ENCODE results near the gene CCSER1.
"Not testable (repeated sequence)": the region's sequence is repeated elsewhere in the genome, so short reads cannot be mapped to it uniquely, and the experiment has no call there.

The CCSER1 gene

DNA sequence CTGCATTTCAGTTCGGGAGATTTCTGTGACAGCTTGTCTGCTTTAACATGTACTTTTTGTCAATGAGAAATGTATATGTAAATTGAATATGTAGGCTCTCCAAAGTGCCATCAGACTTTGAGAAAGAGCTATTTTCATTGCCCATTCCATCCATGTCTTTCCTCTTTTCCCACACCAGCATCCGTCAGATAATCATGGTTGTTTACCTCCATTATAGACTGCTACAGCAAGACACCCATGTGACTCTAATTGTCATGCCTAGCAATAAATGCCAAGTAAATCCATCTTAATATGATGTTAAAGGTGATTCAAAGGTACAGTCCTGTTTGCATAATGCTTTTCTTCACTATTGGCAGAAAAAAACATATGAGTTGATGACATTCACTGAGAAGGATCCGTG is 1157.3 kb downstream of the CCSER1 start:
- DNase-seq (ENCODE audit: low spot score) = no peak

DNA sequence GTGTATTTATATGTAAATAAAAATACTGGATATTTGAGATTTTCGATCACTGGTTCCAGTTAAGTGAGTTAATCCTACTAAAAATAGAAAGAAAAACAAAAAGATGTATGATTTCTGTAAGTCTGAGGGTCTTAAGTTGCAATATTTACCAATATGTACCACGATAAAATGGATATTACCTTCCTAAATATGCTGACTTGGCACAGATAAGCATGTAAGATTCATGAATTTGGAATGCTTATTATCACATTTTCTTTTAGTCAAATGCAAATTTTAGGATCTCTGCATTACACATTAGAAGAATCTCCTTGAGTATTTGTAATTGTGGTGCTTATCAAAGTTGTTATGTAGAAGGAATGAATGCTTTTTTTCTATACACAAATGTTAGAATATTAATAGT is 1158.3 kb downstream of the CCSER1 start:
- DNase-seq (ENCODE audit: low spot score) = no peak

DNA sequence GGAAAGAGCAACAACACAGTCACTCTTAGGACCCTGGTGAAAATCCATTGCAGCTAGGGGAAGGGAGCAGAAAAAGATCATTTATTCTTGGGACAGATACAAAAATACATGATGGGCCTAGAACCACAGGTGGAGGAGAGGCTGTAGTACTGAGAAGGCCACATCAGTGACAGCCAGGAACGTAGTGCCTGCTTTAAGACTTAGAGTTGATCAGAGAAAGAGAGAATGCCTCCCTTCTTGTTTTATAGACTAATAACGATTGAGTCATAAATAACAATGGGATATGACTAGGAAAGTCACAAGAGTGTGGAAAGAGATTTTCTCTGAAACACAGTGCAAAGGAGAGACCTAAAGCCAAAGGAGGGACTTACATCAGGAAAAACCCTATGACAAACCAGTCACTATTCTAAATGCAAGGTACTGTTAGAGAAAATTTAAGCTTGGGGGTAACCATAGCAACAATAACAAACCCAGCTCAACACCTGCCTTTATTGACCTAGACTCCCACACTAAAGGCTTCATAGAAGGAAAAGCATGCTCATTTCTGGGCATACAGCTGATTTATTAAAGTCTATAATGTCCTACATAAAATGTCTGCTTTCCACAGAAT is 1161.6 kb downstream of the CCSER1 start:
- DNase-seq (ENCODE audit: low spot score) = no peak

DNA sequence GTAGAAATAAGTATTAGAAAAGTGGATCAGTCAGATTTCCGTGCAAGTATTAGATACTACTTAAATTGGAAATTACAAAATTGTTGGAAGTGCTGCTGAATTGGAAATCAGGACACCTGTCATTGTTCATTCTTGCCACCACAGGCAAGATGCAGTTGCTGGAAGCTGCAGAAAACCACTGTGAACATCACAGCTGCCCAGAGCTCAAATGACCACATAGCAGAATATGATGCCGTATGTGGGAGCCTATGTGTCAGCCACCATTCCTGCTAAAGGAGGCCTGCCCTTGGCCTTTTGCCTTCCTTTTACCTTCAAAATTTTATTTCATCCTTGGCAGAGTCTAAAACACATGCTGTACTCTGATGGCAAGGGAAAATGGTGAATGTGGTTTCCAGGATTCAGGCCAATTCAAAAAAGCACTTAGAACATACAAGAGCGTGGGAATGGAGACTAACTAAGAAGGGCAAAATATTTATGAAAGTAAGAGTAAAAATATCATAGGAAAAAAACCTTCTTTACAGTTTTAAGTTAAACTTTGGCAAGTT is 1171.0 kb downstream of the CCSER1 start:
- DNase-seq (ENCODE audit: low spot score) = no peak

DNA sequence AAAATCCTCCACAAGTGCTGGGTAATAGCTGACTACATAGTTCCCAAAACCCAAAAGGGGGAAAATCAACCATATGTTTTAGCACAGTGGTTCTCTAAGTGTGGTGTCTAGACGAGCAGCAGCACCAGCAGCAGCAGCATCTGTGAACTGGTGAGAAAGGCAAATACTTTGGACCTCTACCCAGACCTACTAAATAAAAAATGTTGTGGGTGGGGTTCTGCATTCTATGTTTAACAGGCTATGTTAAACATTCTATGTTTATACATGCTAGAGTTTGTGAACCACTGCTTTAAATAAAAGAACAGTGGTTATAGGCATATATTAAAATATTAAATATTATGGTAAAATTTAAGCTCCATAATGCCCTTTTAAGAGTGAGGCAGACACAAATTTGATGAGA is 1171.6 kb downstream of the CCSER1 start:
- DNase-seq (ENCODE audit: low spot score) = no peak

DNA sequence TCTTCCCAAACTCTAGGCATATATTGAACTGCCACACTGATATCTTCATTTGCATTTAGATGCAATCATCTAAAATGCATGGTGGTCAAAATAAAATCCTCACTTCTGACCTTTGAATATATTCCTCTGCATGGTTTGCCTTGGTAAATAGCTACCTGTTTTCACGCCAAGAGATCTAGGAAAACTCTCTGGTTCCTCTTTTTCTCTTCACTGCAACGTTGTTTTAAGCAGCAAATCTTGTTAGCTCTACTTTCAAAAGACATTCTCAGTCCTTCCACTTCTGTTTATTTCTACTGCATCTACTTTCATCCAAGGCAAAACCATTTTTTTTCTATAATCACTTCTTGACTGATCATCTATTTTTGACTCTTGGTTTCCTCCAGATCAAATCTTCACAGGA is 1174.9 kb downstream of the CCSER1 start:
- DNase-seq (ENCODE audit: low spot score) = no peak

DNA sequence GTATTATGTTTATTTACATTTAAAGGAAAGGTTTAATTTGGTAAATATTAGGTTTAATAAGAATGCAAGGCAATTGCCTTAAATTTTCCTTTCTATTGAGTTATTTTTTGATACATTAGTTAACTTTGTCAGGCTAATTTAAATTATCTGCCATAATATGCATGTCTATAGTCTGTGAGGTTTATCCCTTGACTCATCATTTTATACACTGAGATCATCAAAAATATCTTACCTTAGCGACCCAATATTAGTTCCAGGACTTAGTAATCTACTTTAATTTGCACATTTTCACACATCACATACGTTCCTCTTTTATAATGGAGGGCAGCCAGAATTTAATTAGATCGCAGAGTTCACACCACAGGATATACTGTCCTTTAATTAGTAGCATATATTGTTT is 1177.1 kb downstream of the CCSER1 start:
- no peak for DNase-seq (ENCODE audit: low spot score)

DNA sequence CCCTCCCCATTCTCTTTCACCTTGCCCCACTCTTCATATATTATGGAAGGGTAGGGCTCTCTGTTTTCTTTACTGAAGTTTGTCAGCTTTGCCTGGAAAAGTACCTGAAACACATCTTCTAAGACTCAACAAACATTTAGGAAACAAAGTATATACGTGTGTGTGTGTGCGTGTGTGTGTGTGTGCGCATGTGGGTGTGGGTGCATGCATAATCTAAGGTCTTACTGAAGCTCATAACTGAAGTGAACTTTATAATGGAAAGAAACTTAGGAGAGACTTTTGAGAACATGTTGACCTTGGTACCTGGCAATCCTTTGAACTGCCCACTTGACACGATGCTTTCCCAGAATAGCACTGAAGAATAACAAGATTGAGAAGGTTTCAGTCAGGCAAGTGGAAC is 1190.2 kb downstream of the CCSER1 start:
- DNase-seq (ENCODE audit: low spot score) = no peak

DNA sequence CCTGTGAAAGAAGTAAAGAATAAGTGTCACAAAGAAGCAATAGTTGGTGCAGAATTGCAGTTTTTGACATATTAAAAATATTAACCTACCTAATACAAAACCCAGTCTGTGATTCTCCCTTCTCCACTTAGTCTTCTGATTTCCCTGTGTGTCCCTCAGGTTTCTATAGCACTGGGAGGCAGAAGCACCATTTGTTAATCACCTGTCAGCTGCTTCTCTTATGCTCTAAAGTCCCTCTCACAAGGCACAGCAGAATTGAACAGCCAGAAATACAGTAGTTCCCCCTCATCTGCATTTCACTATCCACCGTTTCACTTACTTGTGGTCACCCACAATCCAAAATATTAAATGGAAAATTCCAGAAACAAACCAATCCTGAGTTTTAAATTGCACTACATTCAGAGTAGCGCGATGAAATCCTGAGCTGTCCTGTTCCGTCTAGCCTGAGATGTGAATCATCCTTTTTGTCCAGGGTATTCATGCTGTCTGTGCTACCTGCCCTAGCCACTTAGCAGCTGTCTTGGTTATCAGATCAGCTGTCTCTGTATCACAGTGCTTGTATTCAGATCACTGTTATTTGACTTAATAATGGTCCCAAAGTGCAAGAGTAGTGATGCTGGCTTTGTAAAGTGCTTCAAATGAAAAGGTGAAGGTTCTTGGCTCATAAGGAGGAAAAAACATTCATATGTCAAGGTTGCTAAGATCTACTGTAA is 1192.5 kb downstream of the CCSER1 start:
- DNase-seq (ENCODE audit: low spot score) = no peak

DNA sequence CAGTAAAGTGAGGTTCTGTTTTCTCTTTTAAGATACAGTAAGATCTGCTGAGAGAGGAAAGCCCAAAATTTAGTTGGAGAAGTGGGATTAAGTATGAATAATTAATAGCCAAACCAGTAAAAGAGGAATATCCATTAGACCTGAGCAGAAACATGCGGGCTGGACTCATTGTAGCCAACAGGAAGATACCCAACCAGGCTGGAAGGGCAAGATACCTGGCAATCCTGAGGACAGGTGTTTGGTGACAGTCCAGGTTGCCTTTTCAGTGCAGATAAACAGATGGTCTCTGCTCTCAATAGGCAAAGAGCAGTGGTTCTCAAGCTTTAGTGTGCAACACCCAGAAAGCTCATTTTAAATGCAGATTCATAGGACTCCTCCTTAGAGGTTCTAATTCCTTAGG is 1195.8 kb downstream of the CCSER1 start:
- DNase-seq (ENCODE audit: low spot score) = no peak

DNA sequence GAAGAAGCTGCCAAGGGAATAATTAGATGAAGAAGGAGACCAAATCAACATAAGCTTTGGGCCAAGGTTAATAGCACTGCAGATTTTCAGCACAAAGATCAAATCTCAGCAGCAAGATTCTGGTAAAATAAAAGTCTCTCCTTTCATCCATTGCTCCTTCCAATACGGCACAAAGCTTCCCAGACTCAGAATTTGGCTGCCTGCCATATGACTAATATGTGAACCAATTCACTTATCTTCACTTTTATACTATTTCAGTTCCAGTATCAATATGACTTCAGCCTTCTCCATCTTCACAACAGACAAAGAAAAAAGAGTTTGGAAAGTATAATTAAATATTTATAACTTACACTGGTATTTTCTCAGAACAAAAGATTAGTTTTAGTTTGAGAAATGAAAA is 1198.3 kb downstream of the CCSER1 start:
- no peak for DNase-seq (ENCODE audit: low spot score)

DNA sequence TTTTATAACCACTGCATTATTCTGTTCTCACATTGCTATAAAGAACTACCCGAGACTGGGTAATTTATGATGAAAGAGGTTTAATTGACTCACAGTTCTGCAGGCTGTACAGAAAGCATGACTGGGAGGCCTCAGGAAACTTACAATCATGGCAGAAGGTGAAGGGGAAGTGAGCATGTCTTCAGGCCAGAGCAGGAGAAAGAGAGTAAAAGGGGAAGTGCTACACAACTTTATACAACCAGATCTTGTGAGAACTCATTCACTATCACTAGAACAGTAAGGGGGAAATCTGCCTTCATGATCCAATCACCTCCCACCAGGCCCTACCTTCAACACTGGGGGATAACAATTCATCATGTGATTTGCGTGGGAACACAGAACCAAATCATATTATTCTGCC is 1199.0 kb downstream of the CCSER1 start:
- DNase-seq (ENCODE audit: low spot score) = not testable (repeated sequence)

DNA sequence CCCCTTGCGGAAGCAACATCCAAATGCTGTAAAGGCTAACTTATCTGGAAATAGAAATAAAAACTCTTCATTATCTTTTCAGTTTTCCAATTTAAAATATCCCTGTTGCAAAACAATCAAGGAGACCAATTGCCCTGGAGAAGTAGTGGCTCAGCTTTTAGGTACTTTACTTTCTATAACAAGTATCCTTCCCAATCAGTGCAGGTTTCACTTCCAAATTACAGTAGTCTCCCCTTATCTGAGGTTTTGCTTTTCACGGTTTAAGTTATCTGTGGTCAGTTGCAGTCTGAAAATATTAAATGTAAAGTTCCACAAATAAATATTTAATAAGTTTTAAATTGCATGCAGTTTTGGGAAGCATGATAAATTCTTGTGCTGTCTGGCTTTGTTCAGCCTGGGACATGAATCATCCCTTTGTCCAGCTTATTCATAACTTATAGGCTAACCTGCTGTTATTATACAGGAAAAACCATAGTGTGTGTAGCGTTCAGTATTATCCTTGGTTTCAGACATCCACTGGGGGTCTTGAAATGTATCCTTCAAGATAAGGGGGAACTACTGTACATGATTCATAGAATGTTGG is 1203.5 kb downstream of the CCSER1 start:
- no peak for DNase-seq (ENCODE audit: low spot score)

DNA sequence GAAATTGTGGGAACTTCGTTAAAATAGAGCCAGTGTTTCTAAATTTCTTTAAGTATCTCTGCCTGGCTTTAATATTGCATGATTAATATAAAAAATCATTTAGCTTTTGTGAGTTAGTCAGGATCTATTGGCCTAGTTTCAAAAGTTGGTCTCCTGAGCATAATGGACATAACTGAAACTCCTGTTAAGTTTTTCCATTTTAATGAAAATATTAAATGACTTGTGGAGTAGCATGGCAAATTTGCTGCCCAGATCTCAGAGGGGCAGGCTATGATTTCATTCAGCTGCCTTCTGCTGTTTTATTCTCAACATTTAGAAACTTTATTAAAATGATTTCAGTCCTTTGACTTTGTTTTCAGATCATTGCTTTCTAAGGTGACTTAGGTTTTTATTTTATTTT is 1213.6 kb downstream of the CCSER1 start:
- DNase-seq (ENCODE audit: low spot score) = no peak

DNA sequence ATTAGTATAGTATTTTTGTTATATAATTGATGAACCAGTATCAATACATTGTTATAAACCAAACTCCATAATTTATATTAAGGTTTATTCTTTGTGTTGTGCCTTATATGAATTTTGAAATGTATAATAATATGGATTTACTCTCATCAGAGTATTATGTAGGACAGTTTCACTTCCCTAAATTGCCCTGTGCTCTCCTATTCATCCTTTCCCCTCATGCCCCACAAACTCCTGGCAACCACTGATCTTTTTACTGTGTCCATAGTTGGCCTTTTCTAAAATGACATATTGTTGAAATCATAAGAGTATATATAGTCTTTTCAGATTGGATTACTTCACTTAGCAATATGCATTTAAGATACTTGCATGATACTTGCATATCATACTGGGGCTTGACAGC is 1218.4 kb downstream of the CCSER1 start:
- no peak for DNase-seq (ENCODE audit: low spot score)

DNA sequence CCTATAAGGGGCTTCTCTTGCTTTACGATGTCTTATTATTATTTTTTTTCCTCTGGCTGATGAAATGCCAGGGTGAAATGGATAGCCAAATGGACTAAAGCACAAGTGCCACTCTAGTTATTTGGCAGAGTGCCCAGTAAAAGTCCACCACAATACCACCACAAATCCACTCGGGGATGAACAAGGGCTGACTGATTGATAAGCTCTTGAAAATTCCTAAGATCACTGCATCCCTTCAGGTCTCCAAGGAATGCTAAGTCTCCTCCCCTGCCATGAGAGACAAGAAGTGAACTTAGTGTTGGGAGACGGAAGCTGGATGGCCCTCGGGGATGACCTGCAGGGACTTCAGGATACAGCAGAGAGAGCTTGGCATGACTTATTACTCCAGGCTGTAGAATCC is 1229.3 kb downstream of the CCSER1 start:
- DNase-seq (ENCODE audit: low spot score) = not testable (repeated sequence)

DNA sequence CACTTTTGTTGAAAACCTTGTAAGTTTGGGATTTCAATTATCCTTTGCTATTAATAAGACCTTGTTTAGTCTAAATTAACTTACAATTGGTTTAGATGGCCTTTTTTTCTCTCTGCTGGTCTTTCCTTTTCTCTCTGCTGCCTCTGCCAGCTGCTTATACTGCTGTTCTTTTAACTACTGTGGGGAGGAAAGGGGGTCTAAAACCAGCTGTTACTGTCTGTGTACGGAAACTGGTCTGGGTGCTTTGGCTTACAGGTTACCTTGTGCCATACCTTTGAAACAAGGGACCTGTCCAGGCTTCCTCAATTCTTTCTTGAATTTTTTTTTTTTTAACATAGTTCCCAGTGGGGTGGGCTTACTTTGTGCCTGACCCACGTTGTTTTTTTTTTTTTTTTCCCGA is 1230.8 kb downstream of the CCSER1 start:
- DNase-seq (ENCODE audit: low spot score) = not testable (repeated sequence)

DNA sequence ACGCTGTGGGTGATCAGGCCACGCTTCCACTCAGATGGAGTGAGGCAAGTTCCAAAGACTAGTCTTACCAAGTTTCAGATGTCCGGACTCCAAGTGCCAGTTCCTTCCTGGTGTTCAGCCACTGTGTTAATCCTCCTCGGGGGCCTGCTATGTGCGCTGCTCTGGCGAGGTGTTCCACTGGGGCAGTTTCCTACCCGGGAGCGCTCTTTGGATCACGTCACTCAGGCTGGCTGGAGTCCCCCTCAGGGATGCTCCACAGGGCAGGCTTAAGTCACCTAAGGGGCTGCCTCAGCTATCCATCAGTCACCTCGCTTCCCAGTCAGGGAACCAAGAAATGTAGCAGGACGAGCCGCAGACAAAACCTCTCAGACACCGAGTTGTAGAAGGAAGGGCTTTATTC is 1231.4 kb downstream of the CCSER1 start:
- not testable (repeated sequence) for DNase-seq (ENCODE audit: low spot score)

DNA sequence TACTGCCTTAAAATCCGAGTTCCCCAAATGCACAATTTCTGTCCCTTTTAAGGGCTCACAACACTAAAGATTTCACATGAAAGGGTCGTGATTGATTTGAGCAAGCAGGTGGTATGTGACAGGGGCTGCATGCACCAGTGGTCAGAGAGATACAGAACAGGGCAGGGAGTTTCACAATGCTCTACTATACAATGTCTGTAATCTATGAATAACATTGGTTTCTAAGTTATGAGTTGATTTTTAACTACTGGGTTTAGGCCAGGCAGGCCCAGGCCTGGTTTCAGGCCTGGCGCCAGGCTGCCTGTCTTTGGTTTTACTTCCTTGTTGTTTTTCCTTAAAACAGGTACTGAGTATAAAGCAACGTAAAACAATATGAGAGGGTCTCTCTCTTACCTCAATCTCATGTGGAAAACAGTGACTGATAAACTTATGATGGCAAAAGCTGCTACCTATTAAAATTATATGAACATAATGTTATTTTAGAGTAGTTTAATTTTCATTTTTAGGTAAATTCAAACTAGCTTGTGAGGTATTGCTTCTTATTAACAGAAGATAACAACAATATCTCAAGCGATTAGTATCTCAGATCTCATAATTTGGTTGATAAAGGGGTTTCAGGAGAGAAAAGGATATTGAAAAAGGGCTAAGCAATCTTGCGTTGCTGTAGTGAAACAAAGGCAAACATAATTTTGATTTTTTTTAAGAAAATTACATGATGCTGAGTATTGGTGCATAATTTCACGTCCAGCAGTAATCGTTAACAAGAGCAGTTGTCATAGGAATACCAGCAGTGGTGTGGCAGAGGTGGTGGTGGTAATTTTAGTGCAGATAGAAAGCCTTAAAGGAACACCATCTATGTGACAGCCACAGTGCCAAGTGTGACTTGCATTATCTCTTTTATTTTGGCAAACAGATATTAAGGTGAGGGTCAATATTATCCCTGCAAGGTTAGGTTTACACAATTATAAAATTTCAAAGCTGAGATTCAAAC is 1232.1 kb downstream of the CCSER1 start:
- DNase-seq (ENCODE audit: low spot score) = no peak

DNA sequence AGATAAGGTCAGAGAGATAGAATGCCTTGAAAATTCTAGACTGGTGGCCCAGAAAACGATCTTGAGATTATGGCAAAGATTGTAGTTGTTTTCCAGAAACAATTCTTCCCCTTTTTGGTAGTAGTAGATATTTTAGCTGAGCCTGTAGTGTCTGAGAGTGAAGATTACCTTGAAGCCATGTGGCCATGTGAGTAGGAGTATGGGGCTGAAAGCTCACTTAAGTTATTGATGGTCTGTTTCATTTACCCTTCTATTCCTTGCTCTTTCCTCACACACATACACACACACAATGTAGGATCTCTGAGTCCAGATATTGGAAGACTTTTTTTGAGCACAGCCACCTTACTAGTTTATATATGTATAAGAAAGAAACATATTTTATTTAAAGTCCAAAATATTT is 1234.9 kb downstream of the CCSER1 start:
- no peak for DNase-seq (ENCODE audit: low spot score)

DNA sequence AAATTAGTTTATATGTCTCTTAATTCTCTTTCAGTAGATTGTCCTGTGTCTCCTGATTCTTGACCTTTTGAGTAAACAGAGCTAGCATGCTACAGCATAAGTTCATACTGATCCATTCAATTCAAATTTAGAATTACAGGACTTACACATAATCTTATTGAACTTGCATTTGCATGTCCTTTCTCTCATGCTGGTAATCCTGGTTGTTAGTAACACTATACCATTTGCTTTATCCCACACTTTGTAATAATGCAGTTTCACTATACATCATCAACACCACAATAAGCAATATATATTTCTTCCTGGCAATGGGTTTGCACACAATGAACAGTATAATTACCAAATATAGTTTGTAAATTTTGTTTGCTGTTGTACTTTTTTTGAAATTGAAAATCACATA is 1239.4 kb downstream of the CCSER1 start:
- DNase-seq (ENCODE audit: low spot score) = no peak

DNA sequence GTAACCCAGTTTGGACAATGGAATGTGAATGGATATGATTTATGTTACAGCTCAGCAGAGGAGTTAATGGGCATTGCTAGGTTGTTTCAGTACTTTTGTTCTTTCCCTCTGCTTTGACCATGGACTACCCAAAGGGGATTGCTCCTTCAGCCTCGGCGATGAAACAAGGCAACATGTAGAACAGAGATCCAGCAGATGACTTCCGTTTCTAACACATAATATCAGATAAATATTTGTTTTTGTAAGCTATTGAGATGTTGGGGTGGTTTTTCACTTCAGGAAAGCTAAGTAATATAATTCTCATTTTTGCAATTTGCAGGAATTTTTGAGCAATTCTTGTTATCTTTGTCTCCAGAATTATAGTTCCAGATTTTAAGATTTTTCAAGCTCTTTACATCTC is 1241.9 kb downstream of the CCSER1 start:
- DNase-seq (ENCODE audit: low spot score) = no peak
